H54 (cell line): ENCODE results near the gene JARID2.

Experiments used
- DNase-seq: peaks from one replicate; pipeline ENCODE4 v3.0.0; 2011; ENCODE audit warnings: low spot score, mixed read lengths; ENCODE audit not compliant: insufficient read length
- FAIRE-seq: peaks from 3 replicates; lab custom pipeline; 2011; peaks lifted over from hg19 to GRCh38; lab: Jason Lieb, UNC
- POLR2A ChIP-seq: IDR thresholded peaks from 2 replicates; pipeline ENCODE4 v1.6.1; 2011; ENCODE audit warnings: low read depth, mild to moderate bottlenecking, low read length

Gene JARID2

DNA sequence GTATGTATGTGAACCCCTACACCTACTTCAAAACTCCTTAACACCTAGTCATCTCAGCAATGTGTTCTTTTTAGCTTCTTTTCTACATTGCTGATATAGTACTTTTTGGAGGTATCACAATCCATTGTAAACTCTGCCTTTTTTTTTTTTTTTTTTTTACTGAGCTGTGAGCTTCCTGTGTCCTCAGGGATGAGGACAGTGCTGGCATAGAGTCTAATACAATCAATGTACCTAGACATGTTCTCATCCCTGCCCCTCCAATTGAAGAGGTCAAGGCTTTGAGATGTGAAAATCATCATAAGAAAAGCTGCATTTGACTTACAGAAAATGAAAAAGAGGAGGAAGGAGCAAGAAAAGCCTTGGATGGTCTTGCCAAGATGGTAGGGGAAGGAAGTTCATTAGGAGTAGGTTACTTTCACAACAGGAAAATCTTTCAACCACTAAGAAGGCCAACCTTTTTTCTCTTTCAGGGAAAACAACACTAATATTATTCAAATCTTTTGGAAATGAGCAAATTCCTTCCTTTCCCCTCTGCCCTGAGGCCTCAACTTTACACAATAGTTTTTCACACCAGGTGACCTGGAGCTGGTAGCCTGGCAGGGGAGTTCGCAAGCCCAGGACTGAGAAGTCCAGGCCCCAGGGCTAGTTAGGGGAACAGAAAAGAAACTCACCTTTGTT lies 2.8 kb upstream of the JARID2 start:
- no peak for TF ChIP-seq POLR2A
- FAIRE-seq (no peak), DNase-seq (no peak)

DNA sequence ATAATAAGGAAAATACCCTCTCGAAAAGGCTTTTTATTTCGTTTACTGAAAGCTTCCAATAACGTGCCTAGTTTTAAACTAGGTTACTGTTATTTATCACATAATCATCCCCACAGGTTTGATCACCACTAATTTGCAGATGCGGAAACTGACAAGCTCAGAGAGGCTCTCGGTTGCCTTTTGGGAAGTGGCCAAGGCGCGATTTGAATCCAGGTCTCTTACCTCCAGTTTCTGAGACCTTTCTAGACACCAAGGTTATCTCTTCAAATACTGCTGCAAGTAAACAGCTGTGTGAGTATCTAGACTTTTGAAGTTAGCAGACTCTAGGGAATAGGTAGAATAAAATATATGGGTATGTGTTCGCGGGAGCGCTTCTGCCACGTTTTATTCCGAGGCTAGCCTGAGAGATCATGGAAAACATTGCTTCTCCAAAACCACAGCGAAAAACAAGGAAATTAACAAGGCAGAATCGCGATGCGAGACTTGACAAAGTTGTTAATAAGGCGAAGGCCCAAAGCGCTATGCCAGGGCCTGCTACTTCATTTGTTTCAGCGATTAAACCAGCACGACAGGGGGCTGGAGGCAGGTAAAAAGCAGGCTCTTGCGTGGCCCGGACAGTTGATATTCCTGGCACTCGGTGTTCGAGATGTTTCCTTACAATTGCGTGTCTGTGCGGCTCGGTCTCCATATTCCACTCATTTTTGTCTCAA lies 1.8 kb upstream of the JARID2 start:
- FAIRE-seq = no peak
- no peak for DNase-seq
- TF ChIP-seq POLR2A = no peak

DNA sequence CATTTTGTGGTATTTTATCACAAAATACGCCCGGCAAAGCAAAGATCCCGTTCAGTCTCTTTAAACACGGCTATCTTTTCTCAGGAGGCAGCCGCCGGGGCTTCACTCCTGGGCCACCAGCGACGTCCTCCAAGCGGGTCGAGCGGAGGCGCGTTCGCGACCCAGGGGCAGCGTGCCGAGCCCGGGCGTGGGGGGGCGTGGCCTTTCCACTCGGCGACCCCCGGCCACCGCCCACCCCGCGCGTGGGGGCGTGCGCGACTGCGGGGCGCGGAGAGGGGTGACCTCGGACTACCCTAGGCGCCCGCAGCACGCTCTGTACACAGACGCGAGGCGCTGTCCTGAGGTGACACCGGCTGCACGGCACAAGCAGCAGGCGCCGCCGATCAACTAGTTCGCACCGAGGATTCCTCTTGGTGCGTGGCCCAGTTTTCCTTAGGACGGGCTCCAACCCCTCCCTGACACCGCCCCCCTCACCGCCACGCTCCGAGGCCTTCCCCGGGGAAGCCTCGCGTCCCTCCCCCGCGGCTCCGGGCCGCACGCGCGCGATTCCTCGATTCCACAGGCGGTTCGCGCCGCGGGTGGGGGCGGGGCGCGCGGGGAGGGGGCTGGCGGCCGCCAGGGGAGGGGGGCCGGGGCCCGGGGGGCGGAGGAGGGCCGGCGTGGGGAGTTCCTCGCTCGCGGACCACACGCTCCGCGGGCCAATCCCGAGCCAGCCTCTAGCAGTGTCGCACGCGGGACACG lies 1.1 kb upstream of the JARID2 start:
- FAIRE-seq = no peak
- peak; percentile 48; the same call in 1 of the 2 replicates for TF ChIP-seq POLR2A

DNA sequence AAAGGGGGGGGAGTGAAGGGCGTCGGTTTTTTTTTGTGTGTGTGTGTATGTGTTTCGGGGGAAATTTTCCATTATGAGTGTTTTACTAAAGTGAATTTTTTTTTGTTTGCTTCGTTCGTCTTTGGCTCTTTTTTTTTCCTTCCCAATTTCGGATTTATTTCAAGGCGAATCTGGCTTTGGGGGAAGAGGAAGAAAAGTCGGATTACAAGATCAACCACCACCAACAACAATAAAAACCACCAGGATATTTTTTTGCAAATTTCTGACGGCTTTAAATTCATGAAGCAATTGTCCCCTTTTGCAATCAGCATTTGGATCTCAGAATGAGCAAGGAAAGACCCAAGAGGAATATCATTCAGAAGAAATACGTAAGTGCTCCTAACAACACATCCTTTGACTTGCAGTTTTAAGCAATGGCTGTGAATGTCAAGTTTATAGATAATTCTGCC lies 372 bp downstream of the JARID2 start:
- no peak for DNase-seq
- no peak for FAIRE-seq
- TF ChIP-seq POLR2A = no peak

More for the DNA sequence above, 1.1 kb upstream of the JARID2 start:
- DNase-seq = peak; percentile 80

DNA sequence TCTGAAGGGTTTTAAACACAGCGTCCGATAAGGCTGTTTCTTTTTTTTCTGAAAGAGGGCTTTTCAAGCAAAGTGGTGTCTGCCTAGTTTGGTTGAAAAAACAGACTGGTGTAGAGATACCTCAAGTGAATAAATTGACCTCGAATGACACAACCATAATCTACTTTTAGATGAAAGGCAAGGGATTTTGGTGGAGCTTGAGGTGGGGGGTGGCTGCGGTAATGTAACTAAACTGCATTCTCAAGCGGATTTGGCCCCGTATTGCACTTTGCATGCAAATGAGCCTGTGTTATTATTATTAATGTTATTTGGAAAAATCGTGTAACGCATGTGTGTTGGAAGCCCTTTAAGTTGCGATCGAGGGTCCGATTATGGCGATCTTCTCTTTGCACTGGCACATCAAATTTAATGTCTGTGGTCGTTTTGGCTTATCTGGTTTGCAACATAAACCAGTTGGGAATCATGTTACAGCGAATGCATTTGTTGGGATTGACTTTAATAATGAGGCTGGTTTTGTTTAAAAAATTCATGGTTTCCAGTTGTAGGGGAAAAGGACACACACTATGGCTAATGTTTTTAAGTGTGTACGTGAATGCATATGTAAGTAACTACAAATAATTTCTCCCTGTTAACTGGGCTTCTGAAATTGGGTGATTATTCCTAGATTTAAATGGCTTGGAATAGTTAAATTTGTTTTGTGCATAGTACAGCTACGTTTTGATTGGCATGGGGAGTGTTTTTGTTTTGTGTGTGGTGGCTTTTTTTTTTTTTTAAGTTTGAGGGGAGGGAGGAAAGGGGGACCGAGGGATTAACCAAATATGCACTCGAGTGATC lies 1.0 kb downstream of the JARID2 start:
- DNase-seq (no peak), FAIRE-seq (no peak)
- TF ChIP-seq POLR2A = no peak

DNA sequence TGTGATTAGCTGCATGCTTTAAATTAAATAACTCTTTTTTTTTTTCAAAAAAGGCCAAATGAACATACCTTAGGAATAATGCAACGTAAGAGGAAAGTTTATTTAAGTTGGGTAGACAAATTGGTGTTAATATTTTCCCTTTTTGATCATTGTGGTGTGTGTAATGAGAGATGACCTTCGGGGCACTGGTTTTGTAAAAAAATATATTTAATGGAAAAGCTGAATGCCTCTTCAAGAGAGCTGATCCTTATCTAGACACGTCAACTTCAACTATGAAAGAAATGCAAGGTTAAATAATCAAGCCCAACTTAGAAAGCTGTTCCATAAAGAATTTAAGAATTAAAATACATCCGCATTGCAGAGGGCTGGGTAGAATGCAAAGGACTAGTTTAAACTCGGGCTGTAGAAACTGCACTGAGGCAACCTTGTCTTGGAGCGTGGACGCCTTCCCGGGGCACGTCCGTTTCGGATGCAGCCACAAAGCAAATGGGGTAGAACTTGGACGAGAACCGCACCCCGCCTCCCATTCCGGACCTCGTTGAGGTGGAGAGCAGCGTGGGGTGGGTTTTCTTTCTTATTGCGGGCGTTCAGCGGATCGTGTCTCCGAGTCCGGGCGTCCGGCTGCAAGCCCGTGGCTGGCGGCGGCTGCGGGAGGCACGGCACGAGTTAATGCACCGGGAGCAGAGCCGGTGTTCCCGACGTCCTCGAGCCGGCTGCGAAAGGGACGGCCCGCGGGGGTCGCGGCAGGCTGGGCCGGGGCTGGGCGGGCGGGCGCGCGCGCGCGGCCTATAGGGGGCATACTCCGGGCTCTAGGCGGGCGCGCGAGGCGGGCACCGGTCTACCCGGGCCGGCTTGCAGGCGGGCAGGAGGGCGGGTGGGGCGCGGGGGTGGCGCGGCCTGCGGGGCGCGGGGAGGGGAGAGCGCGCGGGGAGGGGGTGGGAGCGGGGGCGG lies 1.9 kb downstream of the JARID2 start:
- peak; percentile 79 for DNase-seq
- FAIRE-seq = no peak
- TF ChIP-seq POLR2A = peak; percentile 38

DNA sequence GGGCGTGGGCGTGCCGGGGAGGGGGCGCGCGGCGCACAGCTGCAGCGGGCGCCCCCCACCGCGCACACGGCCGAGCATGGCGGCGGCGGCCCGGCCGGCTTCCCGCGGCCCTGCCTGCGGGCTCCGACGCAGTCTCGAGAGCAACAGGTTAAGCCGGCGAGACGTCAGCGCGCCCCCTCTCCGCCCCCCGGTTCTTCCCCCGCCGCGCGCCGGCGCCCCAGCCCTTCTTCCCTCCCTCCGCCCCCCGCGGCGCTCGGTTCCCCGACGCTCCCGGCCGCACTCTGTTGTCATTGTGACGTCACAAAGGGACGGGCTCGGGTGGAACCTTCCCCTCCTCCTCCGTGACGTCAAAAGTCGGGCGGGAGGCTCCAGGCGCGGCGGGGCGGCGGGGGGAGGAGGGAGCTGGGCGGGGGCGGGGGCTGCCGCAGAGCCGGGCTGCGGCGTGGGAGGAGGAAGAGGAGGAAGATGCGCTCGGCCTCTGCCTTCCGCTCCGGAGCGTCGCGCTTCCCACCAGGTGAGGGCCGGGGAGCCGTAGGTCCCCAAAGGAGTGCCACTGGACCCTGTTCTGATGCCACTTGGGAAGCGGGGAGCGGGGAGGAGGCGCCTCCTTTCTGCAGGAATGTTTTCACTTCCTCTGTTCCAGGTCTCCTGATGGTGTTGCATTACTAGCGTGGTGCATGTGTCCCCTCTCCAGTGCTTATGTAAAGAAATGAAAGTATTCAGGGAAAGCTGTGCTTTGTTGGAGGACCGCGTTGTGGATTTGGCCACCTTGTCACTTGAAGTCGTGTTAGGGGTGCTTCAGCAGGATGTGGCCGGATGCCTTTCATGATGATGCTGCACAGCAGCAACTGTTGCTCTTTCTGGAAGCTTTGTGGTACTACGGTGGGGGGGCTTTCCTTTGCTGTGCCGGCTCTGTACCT lies 2.8 kb downstream of the JARID2 start:
- TF ChIP-seq POLR2A = peak; percentile 81
- DNase-seq = peak; percentile 99
- no peak for FAIRE-seq

DNA sequence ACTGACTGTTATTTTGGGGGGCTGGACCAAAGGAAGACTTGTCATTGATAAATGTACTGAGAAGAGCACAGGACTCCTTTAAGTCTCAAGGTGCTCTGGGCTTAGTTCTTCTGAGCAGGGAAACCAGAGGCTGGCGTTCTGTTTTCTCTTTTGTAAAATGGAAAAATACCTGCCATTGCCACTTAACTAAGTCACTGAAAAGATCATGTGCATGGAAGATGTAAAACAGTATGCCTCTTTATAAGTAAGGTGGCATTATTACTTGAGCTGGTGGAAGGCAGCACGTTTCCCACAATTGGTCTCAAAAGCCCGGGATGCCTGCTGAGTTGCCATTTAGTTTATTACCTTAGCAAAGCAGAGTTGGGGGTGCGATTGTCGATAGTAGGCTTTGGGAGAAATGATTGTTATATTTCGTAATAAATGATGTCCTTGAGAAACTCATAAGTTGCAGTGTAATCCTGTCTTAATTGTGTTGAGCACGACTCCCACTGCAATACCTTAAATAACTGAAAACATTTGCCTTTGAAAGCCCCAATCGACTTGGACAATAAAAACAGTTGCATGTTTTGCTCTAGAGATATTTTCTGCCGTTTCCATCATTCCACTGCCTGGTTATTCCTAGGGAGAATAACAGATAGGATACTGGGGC lies 3.6 kb downstream of the JARID2 start:
- no peak for TF ChIP-seq POLR2A
- DNase-seq (no peak), FAIRE-seq (no peak)

DNA sequence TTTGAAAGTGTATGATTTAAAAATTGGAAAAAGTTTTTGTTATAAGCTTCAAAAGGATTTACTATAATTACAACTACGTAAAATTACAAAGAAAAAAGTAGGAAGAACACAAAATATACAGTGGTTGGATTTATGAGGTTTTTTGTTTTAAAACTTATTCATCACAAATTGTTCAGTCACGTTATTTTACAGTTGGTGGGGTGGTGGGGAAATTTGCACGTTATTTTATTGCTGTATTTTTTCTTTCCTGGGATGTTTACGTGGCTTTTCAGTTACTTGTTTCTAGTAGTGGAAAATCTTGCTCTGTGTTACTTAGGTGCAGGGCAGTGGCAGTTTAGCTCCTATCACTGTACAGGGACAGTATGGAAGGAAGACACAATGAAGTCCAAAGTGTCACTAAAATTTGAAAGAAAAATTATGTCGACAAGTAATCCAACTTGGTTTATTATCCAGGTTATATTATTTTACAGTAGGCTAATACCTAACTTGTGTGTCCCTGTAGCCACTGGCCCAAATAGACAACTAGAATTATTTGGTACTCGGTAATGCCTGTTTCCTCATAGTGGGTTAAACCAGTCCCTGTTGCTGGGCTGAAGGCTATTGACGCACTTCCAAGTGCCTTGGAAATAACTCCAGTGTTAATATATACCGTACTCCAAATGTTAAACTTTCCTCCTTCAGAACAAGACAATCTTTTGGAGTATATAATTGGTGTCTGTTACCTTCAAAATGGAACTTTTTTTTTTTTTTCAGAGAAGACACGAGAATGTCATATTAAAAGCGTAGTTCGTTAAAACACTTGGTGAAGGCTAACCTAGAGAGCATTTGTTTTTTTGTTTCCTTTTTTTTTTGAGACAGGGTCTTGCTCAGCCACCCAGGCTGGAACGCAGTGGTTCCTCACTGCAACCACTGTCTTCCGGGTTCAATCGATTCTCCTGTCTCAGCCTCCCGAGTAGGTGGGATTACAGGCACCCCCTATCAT lies 4.6 kb downstream of the JARID2 start:
- TF ChIP-seq POLR2A = no peak
- FAIRE-seq (no peak), DNase-seq (no peak)

DNA sequence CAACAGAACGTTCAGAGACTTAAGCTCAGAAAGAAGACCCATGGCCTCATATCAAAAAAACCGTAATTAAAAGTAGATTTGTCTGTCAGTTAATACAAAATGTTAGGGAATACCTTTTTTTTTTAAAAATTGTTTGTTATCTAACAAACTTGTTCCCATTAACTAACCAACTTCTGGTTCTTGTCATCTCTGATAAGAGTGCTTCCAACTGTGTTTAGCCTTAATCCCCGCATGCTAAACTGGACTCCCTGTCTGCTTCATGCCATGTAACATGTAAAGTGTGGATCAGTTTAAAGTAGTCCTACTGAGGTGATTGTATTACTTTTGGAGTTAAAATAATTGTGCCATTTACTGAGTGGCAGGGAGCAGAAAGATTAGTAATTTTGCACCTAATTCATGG lies 6.3 kb downstream of the JARID2 start:
- TF ChIP-seq POLR2A = no peak
- no peak for FAIRE-seq
- no peak for DNase-seq
